HG02798 (cell line): ENCODE measurements around the gene UBR2.
"Not testable (repeated sequence)": the region's sequence is repeated elsewhere in the genome, so short reads cannot be mapped to it uniquely, and the experiment has no call there.

ENCODE experiments used
- ATAC-seq: cut with Tn5 transposase; IDR thresholded peaks from one replicate; pipeline ENCODE4 v1.9.1; 2021; ENCODE audit warnings: mild to moderate bottlenecking; ENCODE audit not compliant: unreplicated experiment, poor library complexity

The UBR2 gene

DNA sequence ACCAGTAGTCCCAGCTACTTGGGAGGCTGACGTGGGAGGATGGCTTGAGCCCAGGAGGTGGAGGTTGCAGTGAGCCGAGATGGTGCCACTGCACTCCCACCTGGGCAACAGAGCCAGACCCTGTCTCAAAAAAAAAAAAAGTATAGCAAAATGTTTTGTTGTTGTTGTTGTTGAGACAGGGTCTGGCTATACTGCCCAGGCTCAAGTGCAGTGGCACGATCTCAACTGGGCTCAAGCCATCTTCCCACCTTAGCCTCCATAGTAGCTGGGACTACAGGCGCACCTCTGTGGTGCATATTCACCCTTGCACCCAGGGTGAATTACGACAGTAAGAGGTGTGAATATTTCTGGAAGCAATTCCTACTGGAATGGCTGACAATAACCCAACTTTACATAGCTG, 11.4 kb upstream of the UBR2 start:
- no peak for ATAC-seq

DNA sequence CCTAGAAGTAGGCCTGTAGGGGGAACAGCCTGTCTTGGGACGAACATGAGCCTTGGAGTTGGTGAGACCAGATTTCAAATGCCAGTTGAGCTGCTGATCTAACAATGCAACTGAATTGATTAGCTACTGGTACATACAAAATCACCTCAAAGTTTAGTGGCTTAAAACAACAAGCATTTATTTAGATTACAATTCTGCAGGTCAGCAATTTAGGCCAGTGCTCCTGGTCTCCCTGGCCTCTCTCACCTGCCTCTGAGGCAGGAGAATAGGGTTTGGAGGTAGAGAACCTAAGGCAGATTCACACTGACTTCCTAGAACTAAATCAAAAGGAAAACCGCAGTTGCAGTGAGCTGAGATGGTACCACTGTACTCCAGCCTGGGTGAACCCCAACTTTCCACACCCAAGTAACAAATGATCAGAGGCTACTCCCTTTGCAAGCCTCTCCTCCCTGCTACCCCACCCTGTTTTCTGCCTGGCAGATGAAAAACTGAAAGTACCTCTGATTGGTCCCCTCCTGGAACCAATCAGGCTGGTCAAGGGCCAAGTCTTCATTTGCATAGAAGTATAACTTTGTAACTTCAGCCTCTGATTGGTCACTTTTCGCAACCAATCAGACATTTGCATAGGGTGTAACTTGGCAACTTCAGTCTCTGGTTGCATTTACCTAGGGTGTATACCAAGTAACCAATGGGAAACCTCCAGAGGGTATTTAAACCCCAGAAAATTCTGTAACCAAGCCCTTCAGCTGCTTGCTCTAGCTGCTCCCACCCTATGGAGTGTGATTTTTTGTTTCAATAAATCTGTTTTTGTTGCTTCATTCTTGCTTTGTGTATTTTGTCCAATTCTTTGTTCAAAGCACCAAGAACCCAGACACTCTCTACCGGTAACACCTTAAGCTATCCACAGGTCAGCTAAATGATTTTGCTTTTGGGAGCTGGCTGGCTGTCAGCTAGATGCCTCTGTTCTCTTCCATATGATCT, 8.1 kb upstream of the UBR2 start:
- no peak for ATAC-seq

DNA sequence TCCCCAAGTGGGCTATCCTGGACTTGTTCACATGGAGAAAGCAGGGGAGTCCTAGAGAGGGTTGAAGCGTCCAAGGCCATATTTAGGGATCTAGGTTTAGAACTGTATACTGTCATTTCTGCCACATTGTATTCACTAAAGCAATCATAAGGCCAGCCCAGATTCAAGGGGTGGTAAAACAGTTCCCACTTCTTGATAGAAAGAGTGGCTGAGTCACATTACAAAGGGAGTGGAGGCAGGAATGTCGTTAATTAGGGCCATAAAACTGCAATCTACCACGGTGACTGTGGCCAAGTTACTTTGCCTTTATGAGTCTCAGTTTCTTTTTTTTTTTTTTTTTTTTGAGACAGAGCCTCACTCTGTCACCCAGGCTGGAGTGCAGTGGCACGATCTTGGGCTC, 7.4 kb upstream of the UBR2 start:
- no peak for ATAC-seq

DNA sequence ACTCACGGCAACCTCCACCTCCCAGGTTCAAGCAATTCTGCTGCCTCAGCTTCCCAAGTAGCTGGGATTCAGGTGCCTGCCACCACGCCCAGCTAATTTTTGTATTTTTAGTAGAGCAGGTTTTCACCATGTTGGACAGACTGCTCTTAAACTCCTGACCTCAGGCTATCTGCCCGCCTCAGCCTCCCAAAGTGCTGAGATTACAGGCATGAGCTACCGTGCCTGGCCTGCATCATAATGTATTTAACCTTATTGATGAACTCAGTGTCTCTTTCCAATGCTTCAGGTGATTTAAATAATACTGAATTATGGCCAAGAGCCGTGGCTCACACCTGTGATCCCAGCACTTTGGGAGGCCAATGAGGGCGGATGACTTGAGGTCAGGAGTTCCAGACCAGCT, 4.6 kb upstream of the UBR2 start:
- not testable (repeated sequence) for ATAC-seq

- ATAC-seq, result no peak
Measured at GRCh38 chr6:42561986-42562385, 1.8 kb upstream of the UBR2 start.

- ATAC-seq, result no peak
Measured at GRCh38 chr6:42562788-42563405, 932 bp upstream of the UBR2 start.

DNA sequence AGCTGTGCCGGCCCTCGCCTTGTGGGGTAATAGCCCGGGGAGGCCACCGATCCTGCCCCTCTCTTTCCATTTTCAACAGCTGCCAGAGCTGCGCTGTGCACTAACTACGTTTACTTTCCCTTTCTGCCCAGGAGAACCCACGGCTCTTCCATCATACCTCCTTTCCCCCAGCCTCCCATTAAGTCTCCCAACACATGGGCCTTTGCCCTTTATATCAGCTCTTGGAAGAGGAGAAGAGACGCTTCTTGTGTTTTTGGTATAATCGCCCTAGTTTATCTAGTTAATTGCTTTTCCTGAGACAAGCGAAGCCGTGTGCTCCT, 637 bp downstream of the UBR2 start:
- ATAC-seq, result no peak

DNA sequence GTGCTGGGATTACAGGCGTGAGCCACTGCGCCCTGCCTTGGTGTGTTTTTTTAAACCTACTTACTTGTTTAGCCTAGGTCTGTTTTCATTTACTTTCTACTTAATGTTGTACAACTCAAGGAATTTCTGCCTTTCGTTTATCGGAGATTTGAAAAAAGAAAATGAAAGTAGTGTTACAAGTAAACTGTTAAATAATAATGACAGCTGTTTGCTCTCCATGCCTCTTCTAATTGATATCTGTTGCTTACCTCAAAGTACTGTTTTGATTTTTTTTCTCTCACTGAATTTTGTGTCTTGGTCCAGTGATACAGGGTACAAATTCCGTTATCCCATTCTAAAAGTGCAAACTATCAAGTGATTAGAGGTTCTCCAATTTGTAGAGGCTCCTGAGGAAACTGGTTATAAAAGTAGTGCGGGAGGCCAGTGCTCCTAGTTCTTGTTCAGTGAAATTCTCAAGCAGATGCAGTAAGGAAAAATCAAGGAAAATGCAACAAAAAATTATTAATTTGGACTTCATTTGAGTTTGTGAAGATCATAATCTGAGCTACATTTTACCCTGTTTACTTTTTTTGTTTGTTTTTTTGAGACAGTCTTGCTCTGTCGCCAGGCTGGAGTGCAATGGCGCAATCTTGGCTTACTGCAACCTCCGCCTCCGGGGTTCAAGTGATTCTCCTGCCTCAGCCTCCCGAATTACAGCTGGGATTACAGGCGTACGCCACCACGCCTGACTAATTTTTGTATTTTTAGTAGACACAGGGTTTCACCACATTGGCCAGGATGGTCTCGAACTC, 2.2 kb downstream of the UBR2 start:
- no peak for ATAC-seq

DNA sequence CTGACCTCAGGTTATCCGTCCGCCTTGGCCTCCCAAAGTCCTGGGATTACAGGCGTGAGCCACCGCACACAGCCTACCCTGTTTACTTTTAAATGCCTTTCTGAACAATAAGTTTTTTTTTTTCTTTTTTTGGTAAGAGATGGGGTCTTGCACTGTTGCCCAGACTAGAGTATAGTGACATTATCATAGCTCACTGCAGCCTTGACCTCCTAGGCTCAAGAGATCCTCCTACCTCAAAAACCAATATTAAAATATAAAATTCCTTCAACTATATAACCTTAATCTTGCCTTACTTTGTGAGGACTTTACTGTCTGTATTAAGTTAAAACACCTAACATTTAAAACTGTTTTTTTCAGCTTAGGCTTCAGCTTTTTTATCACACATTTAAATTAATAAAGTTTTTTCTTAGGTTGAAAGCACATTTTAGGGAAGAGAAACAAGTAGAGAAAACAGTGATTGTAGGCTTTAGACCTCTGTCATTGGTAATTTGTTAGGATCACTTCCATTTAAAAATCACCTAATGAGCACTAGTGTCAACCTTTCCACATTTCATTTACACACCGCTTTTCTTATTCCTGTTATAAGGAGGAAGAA, 2.9 kb downstream of the UBR2 start:
- no peak for ATAC-seq

DNA sequence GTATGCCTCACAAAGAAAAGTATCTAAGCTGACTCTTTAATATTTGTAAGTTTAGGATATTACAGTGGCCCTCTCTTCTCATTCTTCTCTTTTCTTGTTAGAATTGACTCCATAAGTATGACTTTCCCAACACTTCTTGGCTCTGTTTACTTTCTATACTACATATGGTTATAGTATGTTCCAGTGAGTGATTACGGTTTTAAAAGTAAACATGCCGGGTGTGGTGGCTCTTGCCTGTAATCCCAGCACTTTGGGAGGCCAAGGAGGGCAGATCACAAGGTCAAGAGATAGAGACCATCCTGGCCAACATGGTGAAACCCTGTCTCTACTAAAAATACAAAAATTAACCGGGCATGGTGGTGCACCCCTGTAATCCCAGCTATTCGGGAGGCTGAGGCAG, 3.4 kb downstream of the UBR2 start:
- ATAC-seq, result not testable (repeated sequence)

DNA sequence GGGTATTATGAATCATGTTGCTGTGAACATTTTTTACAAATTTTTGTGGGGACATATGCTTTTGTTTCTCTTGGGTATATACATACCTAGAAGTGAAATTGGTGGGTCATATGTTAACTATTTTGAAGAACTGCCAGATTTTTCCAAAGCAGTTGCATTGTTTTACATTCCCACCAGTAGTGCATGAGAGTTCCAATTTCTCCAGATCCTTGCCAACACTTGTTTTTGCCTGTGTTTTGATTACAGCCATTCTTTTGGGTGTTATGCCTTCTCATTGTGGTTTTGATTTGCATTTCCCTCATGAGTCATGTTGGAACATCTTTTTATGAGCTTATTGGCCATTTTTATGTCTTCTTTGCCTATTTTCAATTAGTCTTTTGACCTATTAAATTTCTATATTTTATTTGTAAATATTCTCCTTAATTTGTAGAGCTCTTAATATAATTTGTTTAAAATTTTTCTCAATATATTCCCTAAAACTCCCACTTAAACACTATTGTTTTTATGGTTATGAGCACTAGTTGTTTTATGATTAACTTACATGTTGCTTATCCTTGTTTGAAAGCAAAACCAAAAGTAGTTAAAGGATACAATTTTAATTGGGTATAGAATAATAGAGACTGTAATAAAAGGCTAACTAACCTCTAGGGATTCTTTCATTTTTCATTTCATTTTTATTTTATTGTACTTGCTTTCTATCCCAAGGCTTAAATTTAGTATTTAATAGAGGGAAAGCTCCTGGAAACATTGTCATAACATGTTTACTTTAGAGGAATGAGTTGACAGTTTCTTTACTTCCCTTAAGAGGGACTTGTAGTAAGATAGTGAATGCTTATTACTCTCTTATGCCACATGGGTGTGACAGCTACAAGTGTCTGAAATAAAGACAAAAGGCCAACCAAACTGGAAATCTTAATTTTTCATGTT, 5.5 kb downstream of the UBR2 start:
- no peak for ATAC-seq

- peak; percentile 22 for ATAC-seq
Measured at GRCh38 chr6:42571611-42572342, 7.9 kb downstream of the UBR2 start.

DNA sequence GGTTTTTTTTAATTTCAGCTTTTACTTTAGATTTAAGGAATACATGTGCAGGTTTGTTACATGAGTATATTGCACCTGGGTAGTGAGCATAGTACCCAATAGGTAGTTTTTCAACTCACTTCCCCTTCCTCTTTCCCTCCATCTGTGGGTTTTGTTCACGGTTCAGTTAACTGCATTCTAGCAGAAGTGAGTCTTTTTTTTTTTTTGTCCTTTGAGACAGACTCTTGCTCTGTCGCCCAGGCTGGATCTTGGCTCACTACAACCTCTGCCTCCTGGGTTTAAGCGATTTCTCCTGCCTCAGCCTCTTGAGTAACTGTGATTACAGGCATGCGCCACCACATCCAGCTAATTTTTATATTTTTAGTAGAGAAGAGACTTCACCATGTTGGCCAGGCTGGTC, 8.7 kb downstream of the UBR2 start:
- ATAC-seq, result peak; percentile 88

DNA sequence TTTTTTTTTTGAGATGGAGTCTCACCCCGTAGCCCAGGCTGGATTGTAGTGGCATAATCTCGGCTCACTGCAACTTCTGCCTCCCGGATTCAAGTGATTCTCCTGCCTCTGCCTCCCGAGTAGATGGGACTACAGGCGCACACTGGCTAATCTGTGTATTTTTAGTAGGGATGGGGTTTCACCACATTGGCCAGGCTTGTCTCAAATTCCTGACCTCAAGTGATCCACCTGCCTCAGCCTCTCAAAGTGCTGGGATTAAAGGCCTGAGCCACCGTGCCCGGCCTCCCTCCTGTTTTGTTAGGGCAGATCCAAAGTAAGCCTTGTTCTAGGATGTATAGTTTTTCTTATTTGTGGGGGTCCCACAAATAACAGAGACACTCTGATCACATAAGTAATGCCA, 12.7 kb downstream of the UBR2 start:
- not testable (repeated sequence) for ATAC-seq

GRCh38 chr6:42598300-42598699, 34.5 kb downstream of the UBR2 start:
- ATAC-seq, result no peak

DNA sequence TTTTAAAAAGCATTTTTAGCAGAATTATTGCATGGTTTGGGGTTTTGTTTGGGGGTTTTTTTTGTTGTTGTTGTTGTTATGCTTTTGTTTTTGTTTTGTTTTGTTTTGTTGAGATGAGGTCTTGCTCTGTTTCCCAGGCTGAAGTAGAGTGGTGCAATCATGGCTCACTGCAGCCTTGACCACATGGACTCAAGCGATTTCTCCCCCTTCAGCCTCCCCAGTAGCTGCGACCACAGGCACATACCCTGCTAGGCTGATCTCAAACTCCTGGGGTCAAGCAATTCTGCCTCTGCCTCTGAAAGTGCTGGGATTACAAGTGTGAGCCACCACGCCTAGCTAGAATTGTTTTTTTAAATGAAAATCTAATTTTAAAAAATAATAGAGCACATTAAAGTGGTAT, 35.7 kb downstream of the UBR2 start:
- ATAC-seq, result no peak

DNA sequence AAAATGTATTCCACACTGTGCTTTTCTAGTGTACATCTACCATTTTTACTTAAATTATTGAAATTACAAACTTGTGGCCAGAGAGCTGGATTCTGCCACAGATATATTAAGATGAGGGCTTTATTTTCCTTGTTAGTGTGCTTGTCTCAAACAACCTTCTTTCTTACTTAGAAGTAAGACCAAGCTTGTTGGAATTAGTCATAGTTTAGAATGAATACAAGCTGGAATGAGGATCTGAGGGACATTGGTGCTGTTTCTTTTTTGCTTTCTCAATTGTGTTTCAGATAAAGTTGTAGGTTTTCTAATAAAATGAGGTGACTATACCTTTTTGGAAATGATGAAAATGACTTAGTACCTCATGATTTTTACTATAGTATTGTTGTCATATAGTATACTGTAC, 40.3 kb downstream of the UBR2 start:
- ATAC-seq, result no peak

DNA sequence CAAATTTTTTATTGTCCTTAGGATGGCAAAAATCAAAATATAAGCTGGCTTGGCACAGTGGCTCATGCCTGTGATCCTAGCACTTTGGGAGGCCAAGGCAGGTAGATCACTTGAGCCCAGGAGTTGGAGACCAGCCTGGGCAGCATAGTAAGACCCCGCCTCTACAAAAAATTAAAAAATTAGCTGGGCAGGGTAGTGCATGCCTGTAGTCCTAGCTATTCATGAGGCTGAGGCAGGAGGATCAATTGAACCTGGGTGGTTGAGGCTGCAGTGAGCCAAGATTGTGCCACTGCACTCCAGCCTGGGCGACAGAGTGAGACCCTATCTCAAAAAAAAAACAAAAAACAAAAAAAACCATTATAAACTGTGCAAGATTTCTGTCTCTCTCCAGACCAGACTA, 40.9 kb downstream of the UBR2 start:
- not testable (repeated sequence) for ATAC-seq

DNA sequence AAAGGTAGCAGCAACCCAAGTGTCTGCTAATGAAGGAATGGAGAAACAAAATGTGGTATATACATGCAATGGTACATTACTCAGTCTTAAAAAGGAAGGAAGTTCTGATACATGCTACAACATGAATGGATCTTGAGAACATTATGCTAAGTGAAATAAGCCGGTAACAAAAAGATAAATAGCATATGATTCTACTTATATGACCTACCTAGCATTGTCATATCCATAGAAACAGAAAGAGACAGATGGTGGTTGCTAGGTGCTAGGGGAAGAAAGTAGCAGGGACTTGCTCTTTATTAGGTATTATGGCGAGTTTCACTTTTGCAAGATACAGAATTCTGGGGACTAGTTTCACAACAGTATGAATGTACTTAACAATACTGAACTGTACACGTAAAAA, 46.6 kb downstream of the UBR2 start:
- ATAC-seq, result no peak
